HEK293 (cell line): ENCODE data around the gene ARL8A.

Source experiments
- ZNF239 ChIP-seq: fragments of 450-650 bp; formaldehyde crosslinking; IDR thresholded peaks from 2 replicates; pipeline ENCODE4 v1.5.1; 2016; ENCODE audit warnings: missing biosample characterization, missing genetic modification characterization
- ZNF274 ChIP-seq, 2 experiments: fragments of 200-500 bp in 1 of 2; fragments of 450-650 bp in 1 of 2; sonication (Bioruptor generic) in 1 of 2; formaldehyde crosslinking in 1 of 2; IDR thresholded peaks; 2 replicates each; pipeline versions ENCODE4 v1.5.1 to v1.6.1; 2014 to 2016; ENCODE audit warnings: borderline replicate concordance in 1 of 2, inconsistent platforms in 1 of 2, low read length in 1 of 2, missing biosample characterization in 1 of 2, missing genetic modification characterization in 1 of 2
- ZNF596 ChIP-seq: fragments of 450-650 bp; IDR thresholded peaks from 2 replicates; pipeline ENCODE4 v1.5.0; 2018; ENCODE audit warnings: missing biosample characterization, mild to moderate bottlenecking, missing genetic modification characterization, moderate library complexity
- TF ChIP-seq, protein P1 (sequence below): fragments of 450-650 bp; formaldehyde crosslinking; IDR thresholded peaks from 2 replicates; pipeline ENCODE4 v1.5.1; 2016; ENCODE audit warnings: missing biosample characterization, missing genetic modification characterization
- TF ChIP-seq, protein P2 (sequence below): fragments of 450-650 bp; formaldehyde crosslinking; IDR thresholded peaks from 2 replicates; pipeline ENCODE4 v1.5.1; 2016; ENCODE audit warnings: missing biosample characterization, missing genetic modification characterization
- TF ChIP-seq, protein P3 (sequence below): fragments of 450-650 bp; formaldehyde crosslinking; IDR thresholded peaks from 2 replicates; pipeline ENCODE4 v1.5.1; 2016; ENCODE audit warnings: missing biosample characterization, missing genetic modification characterization, low read depth
- TF ChIP-seq, protein P4 (sequence below): fragments of 450-650 bp; formaldehyde crosslinking; IDR thresholded peaks from 2 replicates; pipeline ENCODE4 v1.5.1; 2016; ENCODE audit warnings: missing biosample characterization, missing genetic modification characterization
- TF ChIP-seq, protein P5 (sequence below): fragments of 450-650 bp; IDR thresholded peaks from 2 replicates; pipeline ENCODE4 v1.5.1; 2018; ENCODE audit warnings: missing biosample characterization, missing genetic modification characterization
- TF ChIP-seq, protein P6 (sequence below): sonication (generic); formaldehyde crosslinking; IDR thresholded peaks from 2 replicates; pipeline ENCODE4 v1.8.1; 2022; ENCODE audit warnings: mild to moderate bottlenecking, moderate library complexity, missing genetic modification reagents

DNA sequence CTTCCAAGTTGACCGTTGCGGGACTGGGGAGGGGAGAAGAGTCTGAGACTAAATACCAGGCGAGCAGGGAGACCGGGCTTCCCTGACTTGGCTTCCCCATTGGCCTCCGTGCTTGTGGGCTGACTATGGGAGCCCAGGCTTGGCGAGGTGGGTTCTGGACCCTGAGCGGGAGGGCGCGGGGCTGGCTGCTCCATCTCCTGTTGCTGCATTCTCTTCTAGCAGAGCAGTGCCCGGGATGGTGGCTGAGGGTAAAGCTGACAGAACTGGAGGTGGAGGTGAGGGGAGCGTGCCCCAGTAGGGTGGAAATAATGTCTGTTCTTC lies 49.8 kb upstream of the ARL8A start:
- TF ChIP-seq, protein P1, sequence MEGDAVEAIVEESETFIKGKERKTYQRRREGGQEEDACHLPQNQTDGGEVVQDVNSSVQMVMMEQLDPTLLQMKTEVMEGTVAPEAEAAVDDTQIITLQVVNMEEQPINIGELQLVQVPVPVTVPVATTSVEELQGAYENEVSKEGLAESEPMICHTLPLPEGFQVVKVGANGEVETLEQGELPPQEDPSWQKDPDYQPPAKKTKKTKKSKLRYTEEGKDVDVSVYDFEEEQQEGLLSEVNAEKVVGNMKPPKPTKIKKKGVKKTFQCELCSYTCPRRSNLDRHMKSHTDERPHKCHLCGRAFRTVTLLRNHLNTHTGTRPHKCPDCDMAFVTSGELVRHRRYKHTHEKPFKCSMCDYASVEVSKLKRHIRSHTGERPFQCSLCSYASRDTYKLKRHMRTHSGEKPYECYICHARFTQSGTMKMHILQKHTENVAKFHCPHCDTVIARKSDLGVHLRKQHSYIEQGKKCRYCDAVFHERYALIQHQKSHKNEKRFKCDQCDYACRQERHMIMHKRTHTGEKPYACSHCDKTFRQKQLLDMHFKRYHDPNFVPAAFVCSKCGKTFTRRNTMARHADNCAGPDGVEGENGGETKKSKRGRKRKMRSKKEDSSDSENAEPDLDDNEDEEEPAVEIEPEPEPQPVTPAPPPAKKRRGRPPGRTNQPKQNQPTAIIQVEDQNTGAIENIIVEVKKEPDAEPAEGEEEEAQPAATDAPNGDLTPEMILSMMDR (tag by site-specific recombination), result no peak
- TF ChIP-seq, protein P2, sequence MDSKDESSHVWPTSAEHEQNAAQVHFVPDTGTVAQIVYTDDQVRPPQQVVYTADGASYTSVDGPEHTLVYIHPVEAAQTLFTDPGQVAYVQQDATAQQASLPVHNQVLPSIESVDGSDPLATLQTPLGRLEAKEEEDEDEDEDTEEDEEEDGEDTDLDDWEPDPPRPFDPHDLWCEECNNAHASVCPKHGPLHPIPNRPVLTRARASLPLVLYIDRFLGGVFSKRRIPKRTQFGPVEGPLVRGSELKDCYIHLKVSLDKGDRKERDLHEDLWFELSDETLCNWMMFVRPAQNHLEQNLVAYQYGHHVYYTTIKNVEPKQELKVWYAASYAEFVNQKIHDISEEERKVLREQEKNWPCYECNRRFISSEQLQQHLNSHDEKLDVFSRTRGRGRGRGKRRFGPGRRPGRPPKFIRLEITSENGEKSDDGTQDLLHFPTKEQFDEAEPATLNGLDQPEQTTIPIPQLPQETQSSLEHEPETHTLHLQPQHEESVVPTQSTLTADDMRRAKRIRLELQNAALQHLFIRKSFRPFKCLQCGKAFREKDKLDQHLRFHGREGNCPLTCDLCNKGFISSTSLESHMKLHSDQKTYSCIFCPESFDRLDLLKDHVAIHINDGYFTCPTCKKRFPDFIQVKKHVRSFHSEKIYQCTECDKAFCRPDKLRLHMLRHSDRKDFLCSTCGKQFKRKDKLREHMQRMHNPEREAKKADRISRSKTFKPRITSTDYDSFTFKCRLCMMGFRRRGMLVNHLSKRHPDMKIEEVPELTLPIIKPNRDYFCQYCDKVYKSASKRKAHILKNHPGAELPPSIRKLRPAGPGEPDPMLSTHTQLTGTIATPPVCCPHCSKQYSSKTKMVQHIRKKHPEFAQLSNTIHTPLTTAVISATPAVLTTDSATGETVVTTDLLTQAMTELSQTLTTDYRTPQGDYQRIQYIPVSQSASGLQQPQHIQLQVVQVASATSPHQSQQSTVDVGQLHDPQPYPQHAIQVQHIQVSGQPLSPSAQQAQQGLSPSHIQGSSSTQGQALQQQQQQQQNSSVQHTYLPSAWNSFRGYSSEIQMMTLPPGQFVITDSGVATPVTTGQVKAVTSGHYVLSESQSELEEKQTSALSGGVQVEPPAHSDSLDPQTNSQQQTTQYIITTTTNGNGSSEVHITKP (tag by site-specific recombination), result no peak
- TF ChIP-seq ZNF274 (IDR thresholded peaks at IDR 0.05; ENCODE audit: low read length) (no peak), ZNF274 (tag by site-specific recombination; IDR thresholded peaks at IDR 0.05; ENCODE audit: borderline replicate concordance) (no peak), ZNF239 (tag by site-specific recombination) (no peak), ZNF596 (tag by site-specific recombination) (no peak)
- TF ChIP-seq, protein P3, sequence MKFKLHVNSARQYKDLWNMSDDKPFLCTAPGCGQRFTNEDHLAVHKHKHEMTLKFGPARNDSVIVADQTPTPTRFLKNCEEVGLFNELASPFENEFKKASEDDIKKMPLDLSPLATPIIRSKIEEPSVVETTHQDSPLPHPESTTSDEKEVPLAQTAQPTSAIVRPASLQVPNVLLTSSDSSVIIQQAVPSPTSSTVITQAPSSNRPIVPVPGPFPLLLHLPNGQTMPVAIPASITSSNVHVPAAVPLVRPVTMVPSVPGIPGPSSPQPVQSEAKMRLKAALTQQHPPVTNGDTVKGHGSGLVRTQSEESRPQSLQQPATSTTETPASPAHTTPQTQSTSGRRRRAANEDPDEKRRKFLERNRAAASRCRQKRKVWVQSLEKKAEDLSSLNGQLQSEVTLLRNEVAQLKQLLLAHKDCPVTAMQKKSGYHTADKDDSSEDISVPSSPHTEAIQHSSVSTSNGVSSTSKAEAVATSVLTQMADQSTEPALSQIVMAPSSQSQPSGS (tag by site-specific recombination), result no peak
- TF ChIP-seq, protein P4, sequence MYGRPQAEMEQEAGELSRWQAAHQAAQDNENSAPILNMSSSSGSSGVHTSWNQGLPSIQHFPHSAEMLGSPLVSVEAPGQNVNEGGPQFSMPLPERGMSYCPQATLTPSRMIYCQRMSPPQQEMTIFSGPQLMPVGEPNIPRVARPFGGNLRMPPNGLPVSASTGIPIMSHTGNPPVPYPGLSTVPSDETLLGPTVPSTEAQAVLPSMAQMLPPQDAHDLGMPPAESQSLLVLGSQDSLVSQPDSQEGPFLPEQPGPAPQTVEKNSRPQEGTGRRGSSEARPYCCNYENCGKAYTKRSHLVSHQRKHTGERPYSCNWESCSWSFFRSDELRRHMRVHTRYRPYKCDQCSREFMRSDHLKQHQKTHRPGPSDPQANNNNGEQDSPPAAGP (tag by site-specific recombination), result no peak
- TF ChIP-seq, protein P5, sequence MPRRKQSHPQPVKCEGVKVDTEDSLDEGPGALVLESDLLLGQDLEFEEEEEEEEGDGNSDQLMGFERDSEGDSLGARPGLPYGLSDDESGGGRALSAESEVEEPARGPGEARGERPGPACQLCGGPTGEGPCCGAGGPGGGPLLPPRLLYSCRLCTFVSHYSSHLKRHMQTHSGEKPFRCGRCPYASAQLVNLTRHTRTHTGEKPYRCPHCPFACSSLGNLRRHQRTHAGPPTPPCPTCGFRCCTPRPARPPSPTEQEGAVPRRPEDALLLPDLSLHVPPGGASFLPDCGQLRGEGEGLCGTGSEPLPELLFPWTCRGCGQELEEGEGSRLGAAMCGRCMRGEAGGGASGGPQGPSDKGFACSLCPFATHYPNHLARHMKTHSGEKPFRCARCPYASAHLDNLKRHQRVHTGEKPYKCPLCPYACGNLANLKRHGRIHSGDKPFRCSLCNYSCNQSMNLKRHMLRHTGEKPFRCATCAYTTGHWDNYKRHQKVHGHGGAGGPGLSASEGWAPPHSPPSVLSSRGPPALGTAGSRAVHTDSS (tag by site-specific recombination), result no peak
- TF ChIP-seq, protein P6, sequence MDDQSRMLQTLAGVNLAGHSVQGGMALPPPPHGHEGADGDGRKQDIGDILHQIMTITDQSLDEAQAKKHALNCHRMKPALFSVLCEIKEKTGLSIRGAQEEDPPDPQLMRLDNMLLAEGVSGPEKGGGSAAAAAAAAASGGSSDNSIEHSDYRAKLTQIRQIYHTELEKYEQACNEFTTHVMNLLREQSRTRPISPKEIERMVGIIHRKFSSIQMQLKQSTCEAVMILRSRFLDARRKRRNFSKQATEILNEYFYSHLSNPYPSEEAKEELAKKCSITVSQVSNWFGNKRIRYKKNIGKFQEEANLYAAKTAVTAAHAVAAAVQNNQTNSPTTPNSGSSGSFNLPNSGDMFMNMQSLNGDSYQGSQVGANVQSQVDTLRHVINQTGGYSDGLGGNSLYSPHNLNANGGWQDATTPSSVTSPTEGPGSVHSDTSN (CRISPR knock-in tag), result no peak
